HG03460 (cell line): ENCODE results near the gene ZNF592.

ENCODE experiments used
- ATAC-seq: cut with Tn5 transposase; IDR thresholded peaks from one replicate; pipeline ENCODE4 v1.9.1; 2021; ENCODE audit not compliant: unreplicated experiment

Gene ZNF592

DNA sequence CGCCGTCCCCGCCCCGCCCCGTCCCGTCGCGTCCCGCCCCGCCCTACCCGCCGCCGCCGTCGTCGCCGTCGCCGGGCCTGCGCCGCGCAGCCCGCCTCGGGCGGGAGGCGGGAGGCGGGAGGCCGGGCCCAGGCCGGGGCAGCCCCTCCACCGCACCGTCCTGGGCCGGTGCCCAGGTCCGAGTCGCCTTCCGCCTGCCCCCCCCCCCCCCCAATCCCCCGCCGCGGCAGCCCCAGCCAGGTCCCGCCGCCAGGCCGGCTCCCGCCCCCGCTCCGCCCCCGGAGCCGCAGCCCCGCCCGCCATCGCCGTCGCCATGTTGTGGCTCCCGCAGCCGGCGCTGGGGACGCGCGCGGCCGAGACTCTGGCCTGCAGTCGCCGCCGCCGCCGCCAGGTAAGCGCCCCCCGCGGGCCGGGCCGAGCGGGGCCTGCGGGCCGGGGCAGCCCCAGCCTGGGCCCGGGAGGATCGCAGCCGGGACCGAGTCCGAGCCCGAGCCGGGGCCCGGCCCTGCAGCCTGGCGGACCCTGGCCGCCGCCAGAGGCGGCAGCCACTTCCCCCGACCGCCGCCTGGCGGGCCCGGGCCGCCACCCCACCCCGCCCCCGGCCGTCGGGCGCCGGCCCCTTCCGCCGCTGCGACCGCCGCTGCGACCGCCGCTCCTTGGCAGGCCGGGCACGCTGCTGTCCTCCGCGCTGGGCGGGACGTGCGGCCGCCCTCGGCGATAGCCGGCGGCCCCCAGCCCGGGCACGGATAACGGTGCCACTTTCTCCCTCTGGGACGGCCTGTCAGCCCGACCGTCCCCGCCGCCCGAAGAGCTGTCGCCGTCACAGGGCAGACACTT, at the start of gene ZNF592:
Gene ZNF592, plus strand, starts transcription at position 319 of the 837 bp plus-strand sequence. CDS start 34,084 bp downstream, outside the sequence.
- ATAC-seq: peak; percentile 52

DNA sequence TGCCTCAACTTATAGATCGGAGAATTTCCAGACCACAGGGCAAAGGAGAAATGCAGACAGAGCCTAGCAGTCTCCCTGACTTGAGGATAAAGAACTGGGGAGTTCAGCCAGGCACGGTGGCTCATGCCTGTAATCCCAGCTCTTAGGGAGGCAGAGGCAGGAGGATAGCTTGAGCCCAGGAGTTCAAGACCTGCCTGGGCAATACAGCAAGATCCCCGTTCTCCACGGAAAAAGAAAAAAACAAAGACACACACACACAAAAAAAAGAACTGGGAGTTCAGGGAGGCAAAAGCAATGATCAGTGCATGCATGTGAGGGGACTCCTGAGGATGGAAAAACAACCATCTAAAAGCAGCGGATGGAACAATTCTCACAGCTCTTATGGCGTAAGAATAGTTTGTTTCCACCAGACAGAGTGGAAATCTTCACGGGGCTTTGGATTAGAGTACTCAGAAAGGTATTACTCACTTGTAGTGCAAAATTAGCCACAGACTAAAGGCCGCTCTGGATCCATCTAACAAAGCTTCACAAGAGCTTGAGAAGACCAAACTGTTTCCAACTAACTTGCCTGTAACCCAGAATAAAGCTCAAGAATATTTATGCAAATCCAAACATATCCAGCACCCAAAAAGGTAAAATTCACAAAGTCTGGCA, 48.7 kb upstream of the ZNF592 start:
- ATAC-seq: no peak

- ATAC-seq: no peak
Measured at GRCh38 chr15:84702961-84703482, 45.4 kb upstream of the ZNF592 start.

DNA sequence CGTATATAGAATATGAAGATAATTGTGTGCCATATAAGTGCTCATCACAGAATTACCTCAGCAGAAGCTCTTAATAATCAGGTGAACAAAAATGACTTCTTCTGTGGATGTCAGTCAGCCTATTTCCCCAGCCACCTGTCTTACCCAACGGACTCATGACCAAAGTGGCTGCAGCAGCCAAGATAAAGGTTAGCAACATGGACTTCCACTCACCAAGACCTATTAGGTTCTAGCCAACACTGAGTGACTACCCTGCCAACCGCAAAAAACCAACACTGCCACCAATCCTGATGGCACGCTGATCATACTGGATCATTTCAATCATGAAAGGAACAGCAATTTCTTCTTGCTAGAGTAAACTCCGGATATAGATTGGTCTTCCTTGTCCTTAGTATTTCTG, 44.6 kb upstream of the ZNF592 start:
- no peak for ATAC-seq

GRCh38 chr15:84714372-84714771, 34.0 kb upstream of the ZNF592 start:
- no peak for ATAC-seq

- ATAC-seq: no peak
Measured at GRCh38 chr15:84714821-84715220, 33.6 kb upstream of the ZNF592 start.

DNA sequence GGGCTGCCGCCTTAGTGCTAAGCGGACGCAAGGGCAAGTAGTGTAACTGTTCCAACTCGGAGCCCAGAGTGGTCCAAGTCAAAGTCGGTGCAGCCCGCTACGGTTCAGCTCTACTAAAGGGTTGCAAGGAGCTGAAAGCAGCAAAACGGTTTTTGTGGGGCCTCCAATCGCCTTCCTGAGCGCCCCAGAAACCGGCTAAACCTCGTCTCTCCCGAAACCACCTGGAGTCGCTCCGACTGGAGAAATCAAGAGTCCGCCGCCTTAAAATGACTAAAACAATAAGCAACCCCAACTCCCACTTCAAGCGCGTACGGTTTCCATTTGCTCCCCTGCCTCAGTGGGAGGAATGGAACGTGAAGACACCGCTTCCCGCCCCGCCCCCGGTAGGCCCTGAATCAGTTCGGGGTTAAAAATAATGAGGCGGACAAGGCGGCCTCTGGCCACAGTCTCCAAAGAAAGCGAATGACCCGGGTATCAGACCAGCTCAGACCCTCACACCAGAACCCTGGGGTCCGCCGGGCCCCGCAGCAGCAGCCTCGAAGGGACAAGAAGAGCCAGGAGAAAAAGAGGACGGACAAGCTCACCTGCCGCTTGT, 32.9 kb upstream of the ZNF592 start:
- no peak for ATAC-seq

- ATAC-seq: peak; percentile 93
Measured at GRCh38 chr15:84716036-84716732, 32.2 kb upstream of the ZNF592 start, which contains the start of gene SEC11A. Gene SEC11A (minus strand): TSS chr15:84716139. CDS start chr15:84716075, 64 bp downstream.

GRCh38 chr15:84721371-84721770, 27.0 kb upstream of the ZNF592 start:
- ATAC-seq: no peak

DNA sequence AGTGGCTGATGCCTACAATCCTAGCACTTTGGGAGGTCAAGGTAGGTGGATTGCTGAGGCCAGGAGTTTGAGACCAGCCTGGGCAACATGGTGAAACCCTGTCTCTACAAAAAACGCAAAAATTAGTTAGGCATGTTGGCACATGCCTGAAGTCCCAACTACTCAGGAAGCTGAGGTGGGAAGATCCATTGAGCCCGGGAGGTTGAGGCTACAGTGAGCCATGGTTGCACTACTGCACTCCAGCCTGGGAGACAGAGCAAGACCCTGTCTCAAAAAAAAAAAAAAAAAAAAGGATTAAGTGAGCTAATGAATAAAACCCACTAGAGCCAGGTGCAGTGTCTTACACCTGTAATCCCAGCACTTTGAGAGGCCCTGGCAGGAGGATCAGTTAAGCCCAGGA, 25.8 kb upstream of the ZNF592 start:
- no peak for ATAC-seq

- ATAC-seq: peak; percentile 71
Measured at GRCh38 chr15:84725001-84725491, 23.3 kb upstream of the ZNF592 start.

DNA sequence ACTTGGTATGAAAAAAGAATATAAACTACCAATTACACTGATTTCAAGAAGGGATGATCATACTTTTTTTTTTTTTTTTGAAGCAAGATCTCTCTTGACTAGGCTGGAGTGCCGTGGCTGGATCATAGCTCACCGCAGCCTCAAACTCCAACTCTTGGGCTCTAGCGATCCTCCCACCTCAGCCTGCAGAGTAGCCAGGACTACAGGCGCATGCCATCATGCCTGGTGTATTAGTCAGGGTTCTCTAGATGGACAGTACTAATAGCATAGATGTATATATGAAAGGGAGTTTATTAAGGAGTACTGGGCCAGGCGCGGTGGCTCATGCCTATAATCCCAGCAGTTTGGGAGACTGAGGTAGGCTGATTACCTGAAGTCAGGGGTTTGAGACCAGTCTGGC, 21.0 kb upstream of the ZNF592 start:
- ATAC-seq: no peak

DNA sequence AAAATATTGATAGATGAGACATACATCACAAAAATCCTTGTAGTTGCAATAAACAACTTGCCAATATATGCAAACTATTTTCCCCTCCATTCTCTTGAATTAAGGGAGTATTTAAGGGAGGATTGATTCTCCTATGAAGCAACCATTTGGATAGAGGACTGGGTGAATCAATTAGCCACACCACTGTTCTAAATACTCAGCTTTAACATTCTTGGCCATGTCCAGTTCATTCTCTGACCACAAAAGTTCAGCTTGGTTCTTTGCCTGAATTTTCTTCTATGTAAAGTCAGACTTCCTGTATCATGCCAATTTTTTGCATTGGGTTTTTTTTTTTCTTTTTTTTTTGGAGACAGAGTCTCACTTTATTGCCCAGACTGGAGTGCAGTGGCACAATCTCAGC, 16.6 kb upstream of the ZNF592 start:
- no peak for ATAC-seq

DNA sequence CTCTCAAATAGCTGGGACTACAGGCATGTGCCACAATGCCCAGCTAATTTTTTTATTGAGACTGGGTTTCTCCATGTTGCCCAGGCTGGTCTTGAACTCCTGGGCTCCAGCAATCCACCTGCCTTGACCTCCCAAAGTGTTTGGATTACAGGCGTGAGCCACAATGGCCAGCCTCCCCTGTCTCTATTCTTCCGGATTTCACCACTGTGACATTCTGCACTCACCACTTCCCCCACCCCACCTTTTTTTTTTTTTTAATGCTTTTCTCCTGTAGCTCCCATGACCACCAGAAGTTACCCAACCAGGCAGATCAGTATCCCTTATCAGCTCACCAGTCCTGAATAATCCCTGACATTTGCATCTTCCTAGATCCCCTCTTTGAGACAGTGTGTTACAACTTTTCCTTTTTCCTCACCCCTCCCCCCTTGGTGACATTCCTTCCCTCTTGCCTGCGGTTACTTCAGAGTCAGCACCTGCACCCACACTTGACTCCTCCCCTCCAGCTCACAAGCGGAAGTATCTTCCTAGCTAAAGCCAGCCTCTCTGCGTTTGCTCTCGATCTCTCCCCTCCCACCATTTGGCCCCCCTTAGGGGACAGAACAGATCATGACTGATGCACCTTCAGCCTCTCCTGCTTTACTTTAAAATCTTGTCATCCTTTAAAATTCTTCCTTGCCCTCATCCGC, 13.5 kb upstream of the ZNF592 start:
- ATAC-seq: peak; percentile 55

GRCh38 chr15:84735480-84736061, 12.8 kb upstream of the ZNF592 start:
- peak; percentile 34 for ATAC-seq

GRCh38 chr15:84736375-84736774, 12.0 kb upstream of the ZNF592 start:
- peak; percentile 48 for ATAC-seq

GRCh38 chr15:84737005-84737404, 11.4 kb upstream of the ZNF592 start:
- ATAC-seq: no peak

DNA sequence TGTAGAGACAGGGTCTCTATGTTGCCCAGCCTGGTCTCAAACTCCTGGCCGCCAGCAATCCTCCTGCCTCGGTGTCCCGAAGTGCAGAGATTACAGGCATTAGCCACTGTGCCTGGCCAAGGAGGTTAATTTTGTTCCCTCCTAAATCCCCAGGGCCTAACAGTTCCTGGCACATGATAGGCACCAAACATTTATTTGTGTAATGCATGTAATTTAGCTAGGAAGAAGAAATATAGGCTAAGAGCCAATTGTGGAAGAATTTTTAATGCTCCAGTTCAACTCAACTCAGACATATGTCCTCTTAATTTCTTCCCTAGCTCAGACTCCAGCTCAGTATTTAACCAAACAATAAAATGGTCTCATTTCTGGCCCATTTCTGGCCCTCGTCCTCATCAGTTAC, 7.7 kb upstream of the ZNF592 start:
- ATAC-seq: no peak

DNA sequence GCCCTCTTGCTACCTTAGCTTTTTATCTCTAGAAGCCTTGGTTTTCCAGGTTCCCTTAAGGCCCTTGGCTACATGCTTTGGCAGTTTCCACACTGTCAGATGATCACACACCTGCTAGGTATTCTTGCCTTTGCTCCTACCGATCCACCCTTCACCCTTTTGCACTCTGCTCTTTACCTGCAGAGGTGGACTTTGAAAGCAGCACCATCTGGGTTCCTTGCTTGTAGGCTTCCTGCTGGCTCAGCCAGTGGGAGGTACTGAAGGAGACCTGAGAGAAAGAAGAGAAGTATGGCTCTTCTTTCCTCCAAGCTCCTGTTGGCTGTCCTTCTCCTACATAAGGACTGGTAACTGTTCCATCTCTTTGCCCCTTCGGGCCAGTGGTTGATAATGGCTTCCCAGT, 7.3 kb upstream of the ZNF592 start:
- ATAC-seq: no peak
